HG03095 (cell line): ENCODE results near the gene MFSD1.

Source experiments
- ATAC-seq: cut with Tn5 transposase; IDR thresholded peaks from one replicate; pipeline ENCODE4 v1.9.1; 2021; ENCODE audit warnings: moderate library complexity; ENCODE audit not compliant: unreplicated experiment

Gene MFSD1, protein sequence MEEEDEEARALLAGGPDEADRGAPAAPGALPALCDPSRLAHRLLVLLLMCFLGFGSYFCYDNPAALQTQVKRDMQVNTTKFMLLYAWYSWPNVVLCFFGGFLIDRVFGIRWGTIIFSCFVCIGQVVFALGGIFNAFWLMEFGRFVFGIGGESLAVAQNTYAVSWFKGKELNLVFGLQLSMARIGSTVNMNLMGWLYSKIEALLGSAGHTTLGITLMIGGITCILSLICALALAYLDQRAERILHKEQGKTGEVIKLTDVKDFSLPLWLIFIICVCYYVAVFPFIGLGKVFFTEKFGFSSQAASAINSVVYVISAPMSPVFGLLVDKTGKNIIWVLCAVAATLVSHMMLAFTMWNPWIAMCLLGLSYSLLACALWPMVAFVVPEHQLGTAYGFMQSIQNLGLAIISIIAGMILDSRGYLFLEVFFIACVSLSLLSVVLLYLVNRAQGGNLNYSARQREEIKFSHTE

DNA sequence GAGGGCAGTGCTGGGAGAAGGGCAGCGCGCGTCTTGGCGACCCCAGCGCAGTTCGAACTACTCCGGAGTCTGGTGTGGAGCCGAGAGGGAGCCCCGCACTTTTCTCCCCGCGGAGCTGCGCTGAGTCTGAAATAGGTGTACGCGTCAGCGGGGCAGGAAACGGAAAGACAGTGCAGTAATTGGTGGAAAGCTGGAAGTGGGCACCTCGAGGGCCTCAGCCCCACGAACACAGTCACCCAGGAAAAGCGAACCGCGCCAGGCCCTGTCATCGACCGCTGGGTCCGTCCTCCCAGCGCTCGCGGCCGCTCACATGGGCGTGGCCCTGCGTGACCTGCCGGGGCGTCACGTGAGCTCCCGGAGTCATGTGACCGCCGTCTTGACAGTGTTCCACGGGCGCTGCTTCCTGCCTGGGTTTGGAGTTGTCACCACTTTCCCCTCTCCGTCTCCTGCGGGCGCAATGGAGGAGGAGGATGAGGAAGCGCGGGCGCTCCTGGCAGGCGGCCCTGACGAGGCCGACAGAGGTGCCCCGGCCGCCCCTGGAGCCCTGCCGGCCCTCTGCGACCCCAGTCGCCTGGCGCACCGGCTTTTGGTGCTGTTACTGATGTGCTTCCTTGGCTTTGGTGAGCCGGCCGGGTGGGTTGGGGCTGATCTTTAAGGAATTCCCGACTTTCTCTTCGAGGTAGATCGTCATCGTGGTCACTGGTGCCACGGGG is at the start of gene MFSD1:
Gene MFSD1 (plus strand): TSS at position 359 of the 713 bp plus-strand sequence. CDS start 99 bp downstream, at position 458.
- ATAC-seq, result peak; percentile 99

DNA sequence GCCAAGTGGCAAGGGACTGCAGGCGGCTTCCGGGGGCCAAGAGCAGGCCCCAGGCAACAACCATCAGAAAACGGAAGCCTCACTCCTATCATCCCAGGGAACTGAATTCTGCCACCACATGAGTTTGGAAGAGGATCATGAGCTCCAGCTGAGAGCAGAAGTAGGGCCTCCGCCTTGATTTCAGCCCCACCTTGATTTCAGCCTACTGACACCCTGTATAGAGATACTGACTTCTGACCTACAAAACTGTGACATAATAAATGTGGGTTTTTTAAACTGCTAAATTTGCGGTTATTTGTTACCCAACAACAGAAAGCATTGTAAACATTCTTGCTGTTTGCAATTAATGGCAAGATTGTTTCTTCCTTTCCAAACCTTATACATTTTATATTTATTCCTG is 48.0 kb upstream of the MFSD1 start:
- no peak for ATAC-seq

DNA sequence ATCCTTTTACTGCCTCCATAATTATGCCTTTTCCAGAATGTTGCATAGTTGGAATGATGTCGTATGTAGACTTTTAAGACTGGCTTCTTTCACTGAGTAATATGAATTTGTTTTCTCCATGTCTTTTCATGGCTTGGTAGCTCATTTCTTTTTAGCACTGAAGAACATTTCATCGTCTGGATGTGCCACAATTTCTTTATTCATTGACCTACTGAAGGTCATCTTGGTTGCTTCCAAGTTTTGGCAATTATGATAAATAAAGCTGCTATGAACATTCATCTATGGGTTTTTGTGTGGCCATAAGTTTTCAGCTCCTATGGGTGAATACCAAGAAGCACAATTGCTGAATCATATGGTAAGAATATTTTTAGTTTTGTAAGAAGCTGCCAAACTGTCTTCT is 46.4 kb upstream of the MFSD1 start:
- ATAC-seq, result no peak

DNA sequence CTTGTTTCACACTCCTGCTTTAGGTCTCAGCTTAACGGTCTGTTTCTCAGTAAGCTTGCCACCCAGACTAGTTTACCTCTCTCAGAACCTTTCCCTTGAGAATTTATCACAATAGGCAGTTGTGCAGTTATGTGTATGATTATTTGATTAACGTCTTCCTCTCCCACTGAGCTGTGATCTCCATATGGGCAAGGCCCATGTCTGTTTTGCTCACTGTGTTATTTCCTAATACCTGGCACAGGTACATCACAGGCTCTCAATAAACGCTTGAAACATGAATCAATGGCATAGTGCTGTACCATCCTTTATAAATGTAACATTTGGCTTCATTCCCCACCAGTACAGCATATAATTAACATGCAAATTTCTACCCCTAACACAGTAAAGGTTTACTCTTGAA is 40.5 kb upstream of the MFSD1 start:
- ATAC-seq, result no peak

DNA sequence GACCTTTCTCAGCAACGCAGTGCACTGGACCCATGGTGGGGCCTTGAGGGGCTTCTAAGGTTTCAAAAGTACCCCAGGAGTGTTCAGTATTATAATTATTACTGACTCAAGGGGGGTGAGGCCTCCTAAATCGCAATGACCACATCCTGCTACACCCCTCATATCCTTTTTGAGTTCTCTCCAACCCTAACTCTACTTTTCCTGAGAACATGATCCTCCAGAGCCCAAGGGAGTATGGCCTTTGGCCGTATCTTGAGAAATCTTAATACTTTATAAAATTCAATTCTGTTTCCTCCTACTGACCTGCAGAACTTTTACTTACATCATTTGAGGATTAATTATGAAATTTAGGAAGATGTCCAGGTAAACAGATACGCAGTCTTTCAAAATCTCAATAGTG is 39.2 kb upstream of the MFSD1 start:
- ATAC-seq, result no peak

DNA sequence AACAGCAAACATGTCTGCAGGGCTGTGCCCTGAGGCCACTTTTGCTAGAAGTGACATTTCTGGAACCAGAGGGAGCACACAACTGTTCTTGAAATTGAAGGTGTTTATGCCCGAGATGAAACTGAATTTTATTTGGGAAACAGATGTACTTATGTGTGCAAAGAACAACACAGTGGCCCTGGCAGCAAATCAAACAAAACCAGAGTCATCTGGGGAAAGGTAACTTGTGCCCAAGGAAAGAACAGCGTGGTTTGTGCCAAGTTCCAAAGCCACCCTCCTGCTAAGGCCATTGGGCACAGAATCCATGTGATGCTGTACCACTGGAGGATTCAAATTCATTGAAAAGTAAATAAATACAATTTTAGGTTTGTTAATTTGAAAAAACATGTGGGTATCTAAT is 38.4 kb upstream of the MFSD1 start:
- no peak for ATAC-seq

DNA sequence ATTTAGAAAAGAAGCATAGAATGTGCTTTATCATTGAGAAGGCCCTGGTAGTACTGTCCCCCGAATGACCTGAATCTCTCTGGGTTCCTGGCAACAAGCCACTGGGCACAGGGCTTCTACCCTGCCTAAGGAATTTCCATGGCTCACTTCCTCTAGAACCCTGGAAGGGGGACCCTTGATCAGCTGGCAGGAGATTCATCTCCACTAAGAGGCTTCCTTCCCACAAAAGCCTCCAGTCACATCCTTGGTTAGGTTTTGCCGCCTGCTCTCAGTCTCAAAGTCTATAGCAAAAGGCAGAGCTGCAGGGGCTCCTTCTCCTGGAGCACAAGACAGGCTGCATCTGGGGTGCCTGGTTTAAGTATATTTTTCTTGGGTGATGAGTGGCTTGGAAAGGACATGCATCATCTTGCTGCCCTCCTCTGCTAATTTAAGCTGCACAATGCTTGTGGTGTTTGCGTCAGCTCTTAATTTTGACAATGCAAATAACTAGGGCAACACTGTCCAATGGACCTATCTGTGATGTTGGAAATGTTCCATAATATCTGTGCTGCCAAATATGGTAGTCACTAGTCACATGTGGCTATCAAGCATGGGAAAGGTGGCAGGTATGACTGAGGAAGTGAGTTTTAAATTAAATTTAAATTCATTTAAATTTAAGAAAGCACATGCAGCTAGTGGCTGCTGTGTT is 36.2 kb upstream of the MFSD1 start:
- no peak for ATAC-seq

DNA sequence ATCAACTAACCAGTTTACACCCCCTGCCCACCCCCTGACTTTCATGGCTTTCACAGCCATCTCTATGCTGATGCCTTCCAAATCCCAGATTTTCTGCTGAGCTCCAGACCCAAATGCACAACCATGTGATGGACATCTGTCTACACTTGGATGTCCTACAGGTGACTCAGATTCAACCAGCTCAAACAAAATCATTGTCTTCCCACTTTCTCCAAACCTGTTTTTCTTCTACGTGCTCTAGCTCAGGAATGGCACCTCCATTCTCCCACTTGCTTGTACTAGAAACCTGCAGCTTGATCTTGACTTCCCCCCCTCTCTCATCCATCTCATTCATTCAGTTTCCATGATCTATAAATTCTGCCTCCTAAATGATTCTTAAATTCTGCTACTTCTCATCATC is 35.5 kb upstream of the MFSD1 start:
- ATAC-seq, result no peak

DNA sequence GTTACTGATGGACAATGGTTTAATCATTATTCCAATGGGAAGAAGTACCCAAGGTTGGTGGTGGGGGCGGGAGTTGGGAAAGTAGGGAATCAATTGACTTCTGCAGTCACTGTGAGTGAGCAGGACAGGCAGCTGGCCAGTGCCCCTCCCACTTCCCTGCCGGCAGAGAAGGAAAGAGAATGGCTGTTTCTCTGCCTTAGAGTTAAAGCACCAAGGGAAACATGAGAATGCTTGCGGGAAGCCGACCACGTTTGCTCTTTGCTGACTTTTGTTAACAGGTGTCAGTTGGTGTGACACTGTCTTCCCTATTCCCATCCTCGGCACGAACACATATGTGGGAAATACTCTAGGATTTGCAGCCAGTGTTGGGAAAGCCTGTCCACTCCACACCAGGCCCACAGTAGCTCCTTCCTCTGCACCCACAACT is 33.5 kb upstream of the MFSD1 start:
- no peak for ATAC-seq

DNA sequence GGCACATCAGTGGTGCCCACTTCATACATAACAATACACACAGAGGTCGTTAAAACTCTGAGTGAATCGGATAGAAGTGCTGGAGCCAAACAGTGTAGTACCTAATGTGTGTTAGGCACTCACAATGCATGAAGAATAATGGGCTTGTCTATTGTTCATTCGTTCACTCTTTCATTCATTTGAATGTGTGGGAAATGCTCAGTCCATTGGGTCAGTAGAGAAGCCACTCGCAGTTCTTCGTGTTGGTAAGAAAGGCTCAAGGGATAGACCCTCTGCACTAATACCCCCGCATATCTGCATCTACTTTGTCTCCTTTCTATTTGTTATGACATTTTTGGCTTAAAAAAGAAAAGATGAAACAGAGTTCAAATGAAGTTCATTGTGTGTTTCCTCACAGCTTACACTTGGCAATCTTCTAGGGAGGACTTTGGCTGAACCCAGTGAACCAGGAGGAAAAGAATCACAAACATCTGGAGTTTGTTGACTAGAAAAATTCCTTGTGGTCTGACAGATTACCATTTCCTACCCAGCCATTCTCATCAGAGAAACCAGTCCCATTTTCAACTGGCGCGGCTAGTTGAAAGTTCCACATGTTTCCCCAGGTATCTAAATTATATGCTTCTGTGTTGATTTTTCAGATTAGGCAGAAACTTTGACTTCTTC is 32.8 kb upstream of the MFSD1 start:
- no peak for ATAC-seq

DNA sequence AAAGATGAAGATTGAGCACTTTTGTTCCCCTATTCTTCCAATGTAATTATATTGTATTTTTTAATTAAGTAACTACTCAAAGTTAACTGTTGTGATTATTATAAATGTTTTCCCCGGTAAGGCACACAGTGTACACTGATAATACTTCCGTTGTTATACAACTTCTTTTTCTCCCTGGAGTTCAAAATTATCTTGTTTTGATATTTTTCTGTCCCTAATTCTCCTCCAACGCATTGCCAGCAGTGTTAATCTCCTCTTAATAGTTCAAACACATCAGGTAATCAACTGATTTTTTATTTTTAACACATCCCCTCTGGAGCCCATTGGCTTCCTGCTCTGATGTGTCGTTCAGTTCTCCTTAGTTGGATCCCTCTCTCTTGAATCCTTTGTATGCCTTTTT is 32.3 kb upstream of the MFSD1 start:
- ATAC-seq, result no peak

DNA sequence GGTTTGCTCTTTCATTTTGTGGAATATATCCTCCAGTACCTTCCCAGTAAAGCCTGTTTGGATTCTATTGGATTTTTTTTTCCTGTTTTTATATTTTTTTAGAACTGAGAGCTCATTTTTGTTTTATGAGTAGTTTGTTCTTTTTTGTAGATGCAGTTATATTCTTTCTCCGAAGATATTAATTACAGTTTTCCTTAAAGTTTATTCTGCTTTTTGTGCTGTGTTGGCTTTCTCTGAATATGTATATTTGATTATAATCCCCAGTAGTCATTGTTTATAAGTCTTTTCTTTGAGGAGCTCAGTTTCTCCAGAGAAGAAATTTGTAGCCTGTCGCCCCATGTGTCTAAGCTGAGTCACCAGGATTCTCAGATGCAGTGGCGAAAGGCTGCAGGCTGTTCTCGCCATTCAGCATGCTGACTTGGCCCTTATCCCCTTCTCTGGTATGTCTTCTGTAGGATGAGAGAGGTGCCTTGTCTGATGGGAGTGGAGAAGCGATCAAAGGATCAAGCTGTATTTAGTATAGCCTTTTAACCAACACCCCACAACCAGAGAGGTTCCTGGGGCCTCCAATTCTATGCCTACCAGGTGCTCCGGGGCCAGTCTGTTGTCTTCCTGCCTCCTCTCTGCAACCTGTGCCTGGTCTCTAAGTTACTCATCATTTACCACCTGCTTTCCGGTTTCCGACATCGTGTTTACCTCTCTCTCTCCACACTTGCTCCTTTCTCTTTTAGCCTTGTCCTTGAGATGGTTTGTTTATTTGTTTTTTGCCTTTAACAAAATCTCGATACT is 31.7 kb upstream of the MFSD1 start:
- ATAC-seq, result no peak

DNA sequence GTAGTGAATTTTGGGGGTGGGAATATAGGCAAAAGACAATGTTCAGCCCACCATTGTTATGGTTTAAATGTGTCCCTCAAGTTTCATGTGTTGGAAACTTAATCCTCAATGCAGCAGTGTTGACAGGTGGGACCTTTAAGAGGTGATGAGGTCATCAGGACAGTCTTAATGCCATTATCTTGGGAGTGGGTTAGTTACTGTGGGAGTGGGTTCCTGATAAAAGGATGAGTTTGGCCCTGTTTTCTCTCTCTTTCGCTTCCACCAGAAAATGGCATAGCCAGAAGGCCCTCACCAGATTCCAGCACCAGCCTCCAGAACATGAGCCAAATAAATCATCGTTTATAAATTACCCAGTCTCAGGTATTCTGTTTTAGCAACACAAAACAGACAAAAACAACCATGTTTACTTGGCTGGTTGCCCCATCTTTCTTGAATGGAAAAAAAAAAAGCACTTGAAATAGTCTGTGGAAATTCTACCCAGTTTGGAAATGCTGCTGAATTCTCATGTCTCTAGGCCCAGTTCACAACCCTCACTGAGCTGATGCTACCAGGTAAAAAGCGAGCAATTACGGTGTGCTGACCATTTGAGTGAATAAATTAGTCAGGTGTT is 31.0 kb upstream of the MFSD1 start:
- no peak for ATAC-seq

DNA sequence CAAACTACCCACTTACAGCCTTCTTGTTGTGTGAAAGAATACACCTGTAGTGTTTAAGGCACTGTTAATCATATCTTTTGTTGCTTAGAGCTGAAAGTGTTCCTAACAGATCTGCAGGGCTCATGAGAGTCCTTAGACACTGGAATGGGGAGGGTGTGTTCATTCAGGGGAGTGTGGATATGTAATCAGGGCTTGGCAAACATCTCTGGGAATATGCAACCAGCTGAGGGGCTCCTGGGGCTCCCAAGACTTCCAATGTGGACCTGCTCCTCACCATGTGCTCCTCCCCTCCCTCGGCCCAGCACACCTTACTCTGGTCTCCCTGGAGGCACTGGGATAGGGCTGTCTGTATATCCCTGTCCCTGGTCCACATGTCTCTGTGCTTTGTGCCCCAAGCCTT is 30.3 kb upstream of the MFSD1 start:
- ATAC-seq, result no peak

DNA sequence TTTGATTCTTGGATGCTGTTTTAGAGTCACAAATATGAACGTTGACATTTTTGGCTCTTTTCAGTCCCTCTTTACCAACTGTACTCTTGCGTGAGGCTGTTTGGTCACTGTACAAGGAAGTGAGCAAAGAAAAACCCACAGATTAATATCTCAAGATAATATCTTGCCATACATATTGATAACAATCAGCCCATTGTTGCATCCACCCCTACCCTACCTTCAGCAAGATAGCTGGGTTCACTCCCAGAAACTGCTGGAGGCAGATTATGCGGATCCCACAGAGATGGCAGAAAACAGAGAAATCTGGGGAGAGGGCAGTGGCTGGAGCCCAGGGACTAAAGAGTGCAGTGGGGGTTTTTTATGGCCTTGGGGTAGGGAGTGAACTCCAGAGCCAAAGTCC is 29.9 kb upstream of the MFSD1 start:
- no peak for ATAC-seq

DNA sequence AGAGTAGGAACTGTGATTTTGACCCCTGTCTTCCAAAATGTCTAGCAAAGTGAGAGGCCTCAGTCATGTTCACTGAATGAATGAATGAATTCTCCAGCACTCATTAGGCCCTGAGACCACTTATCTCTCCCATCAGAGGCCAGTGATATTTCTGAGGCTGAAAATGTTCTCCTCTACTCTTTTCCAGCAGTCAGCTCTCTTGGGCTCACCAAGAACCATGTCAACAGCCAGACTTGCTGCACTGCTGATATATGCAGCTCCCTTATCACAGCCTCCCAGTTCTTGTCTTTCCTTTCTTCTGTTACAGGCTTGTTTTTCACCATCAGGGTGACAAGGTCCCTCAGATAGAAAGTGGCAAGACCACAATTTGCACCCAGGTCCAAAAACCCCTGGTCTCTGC is 28.7 kb upstream of the MFSD1 start:
- ATAC-seq, result no peak

DNA sequence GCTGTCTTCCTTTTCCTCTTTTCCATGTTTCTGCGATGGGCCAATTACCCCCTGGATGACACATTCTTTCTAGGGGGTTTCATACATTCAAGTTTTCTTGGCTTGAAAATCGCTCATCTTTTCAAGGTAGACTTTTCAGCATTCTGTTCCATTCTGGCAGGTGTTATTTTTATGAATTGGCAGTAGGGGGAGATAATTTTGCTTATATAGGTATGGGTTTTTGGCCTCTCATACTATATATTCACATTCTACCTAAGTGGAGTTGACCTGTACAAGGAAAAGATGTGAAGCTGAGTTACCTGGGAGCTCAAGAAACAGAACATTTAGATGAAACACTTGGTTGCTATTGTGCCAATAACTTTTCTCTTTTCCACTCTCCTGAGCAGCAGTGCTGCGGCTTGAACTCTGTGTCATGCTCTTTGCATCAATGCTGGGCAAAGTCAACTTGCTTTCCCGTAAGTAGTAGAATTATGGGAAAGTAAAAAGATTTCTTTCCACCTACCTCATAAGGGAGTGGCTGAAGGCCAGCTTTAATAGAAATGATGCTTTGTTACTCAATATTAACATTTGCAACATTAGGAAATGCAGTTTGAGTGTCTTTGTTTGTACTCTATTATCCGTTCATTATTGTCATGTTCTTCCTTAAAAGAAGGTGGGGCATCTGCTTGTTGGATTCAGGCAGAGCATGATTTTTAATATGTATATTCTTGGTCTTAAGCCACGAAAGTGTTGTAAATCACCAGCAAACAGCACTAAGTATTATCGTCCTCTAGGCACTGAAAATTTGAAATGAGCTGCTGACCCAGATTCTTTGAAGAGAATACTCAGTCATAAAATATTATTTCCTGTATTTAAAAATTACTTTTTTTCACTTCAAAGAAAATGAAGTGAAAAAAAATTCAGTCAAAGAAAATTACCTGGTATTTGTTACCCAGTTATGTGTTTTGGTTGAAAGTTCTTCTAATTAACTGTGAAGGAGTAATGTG is 27.7 kb upstream of the MFSD1 start:
- no peak for ATAC-seq

DNA sequence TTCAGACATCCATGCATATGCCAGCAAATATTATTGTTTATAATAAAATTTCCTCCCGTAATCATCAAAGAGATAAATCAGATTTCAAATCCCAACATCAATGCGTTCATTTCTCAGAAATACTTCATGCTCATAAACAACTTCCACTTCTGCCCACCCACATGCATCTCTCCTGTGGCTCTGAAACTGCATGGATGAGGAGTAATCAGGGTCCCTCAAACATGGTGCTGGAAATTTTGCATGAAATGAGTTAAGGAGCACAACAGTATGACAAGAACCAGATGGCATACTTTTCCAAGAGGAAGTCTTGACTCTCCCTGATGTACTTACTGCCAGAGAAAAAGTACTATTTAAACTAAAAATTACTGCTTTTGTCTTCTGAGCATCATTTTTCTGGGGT is 26.9 kb upstream of the MFSD1 start:
- no peak for ATAC-seq
